Measurements from ENCODE around the gene ZNF664.

The ZNF664 gene

DNA sequence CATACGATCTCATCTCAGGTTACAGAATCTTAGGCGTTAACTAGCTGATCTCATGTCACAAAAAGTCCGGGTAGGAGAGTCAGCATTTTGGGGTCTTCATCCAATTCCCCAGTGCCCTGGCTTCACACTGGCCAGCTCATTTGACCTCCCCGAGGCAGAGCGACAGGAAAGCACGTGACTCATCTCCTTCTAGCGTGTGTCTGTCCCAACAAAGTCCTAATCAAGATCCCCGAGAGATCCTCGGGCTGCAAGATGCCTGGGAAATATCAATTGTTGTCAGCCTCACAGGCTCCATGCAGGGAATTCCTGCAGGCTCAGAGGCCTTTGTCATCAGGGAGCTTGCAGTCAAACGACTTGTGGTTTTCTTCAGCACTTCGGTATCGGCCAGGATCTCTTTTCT is 57.5 kb downstream of the ZNF664 start:
- no peaks in the 10 kb centered on the region for H3K36me3 ChIP-seq
- no peak for DNase-seq
- no peak overlapping the region for H3K27ac ChIP-seq

DNA sequence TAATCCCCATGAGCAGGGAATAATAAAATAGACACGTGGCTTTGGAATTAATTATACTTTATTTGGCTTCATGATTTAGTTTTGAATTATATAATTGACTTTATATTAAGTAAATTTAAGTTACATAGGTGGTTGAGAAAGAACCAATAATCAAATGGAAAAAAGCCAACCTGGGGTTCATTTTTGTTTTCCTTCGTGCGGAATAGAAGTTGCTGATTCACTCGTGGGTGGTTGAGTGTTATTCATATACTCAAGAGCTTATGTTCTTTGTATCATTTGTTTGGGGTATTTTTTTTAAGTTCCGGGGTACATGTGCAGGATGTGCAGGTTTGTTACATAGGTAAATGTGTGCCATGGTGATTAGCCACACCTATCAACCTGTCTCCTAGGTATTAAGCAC is 58.0 kb downstream of the ZNF664 start:
- no peak overlapping the region for H3K4me3 ChIP-seq (ENCODE audit: low read depth, low read length)
- no peak overlapping the region for H3K27ac ChIP-seq
- DNase-seq, result no peak
- H3K9me3 ChIP-seq (ENCODE audit: severe bottlenecking), result no peaks in the 10 kb centered on the region
- TF ChIP-seq, protein P1, sequence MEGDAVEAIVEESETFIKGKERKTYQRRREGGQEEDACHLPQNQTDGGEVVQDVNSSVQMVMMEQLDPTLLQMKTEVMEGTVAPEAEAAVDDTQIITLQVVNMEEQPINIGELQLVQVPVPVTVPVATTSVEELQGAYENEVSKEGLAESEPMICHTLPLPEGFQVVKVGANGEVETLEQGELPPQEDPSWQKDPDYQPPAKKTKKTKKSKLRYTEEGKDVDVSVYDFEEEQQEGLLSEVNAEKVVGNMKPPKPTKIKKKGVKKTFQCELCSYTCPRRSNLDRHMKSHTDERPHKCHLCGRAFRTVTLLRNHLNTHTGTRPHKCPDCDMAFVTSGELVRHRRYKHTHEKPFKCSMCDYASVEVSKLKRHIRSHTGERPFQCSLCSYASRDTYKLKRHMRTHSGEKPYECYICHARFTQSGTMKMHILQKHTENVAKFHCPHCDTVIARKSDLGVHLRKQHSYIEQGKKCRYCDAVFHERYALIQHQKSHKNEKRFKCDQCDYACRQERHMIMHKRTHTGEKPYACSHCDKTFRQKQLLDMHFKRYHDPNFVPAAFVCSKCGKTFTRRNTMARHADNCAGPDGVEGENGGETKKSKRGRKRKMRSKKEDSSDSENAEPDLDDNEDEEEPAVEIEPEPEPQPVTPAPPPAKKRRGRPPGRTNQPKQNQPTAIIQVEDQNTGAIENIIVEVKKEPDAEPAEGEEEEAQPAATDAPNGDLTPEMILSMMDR (IDR thresholded peaks at IDR 0.05; ENCODE audit: low read depth, low read length), result no peak
- H3K27me3 ChIP-seq (ENCODE audit: insufficient read depth, low read depth, severe bottlenecking), result no peaks in the 10 kb centered on the region
- no peaks in the 10 kb centered on the region for H3K36me3 ChIP-seq

More for the DNA sequence above, 57.5 kb downstream of the ZNF664 start:
- no peaks in the 10 kb centered on the region for H3K27me3 ChIP-seq (ENCODE audit: insufficient read depth, low read depth, severe bottlenecking)
- H3K9me3 ChIP-seq (ENCODE audit: severe bottlenecking), result no peaks in the 10 kb centered on the region
- H3K4me3 ChIP-seq (ENCODE audit: low read depth, low read length), result no peak overlapping the region
- TF ChIP-seq, protein P1 (IDR thresholded peaks at IDR 0.05; ENCODE audit: low read depth, low read length), result no peak

DNA sequence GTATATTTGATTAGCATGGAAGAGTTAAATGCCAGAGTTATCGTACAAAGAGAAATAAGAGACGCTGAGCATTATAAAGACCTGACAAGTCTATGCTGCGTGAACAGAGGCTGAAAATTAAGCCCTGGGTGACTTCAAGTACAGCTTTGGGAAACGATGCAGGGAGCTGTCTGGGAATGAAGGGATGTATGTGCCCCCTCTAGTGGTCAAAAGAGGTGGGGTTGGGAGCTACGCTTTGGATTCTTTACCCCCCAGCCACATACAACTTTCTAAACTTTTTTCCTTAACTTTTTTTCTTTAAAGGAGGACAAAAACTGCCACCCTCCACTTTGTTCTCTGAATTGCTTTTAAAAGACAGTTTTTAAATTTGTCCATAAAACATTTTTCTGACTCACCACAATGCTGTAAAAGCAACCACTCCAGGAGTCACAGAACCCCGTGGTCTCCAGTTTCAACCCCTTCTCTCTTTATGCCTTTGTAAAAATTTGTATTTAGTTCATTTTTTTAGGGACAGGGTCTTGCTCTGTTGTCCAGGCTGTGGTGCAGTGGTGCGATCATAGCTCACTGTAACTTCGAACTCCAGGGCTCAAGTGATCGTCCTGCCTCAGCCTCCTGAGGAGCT is 59.4 kb downstream of the ZNF664 start:
- TF ChIP-seq, protein P1 (IDR thresholded peaks at IDR 0.05; ENCODE audit: low read depth, low read length), result peak; percentile 86
- Histone ChIP-seq H3K27me3 (ENCODE audit: insufficient read depth, low read depth, severe bottlenecking) (no peaks in the 10 kb centered on the region), H3K27ac (no peak overlapping the region), H3K36me3 (no peaks in the 10 kb centered on the region), H3K9me3 (ENCODE audit: severe bottlenecking) (no peaks in the 10 kb centered on the region), H3K4me3 (ENCODE audit: low read depth, low read length) (no peak overlapping the region)
- peak; percentile 56 for DNase-seq

DNA sequence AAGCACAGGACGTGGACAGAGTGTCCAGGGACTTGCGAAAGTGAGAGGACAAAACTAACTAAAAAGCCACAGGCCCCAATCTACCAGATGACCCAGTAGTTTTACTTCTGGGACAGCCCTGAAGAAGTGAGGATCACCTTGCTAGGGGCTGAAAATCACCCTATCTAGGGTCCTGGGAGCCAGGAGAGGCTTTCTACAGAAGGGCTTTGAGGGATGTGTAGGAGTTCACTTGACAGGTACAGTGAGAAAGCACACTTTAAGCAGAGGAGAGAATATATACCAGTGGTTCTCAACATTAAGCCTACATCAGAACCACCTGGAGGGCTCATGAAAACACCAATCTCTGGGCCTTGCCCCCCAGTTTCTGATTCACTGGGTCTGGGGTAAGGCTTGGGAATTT is 60.8 kb downstream of the ZNF664 start:
- TF ChIP-seq, protein P1 (IDR thresholded peaks at IDR 0.05; ENCODE audit: low read depth, low read length), result no peak
- no peaks in the 10 kb centered on the region for H3K27me3 ChIP-seq (ENCODE audit: insufficient read depth, low read depth, severe bottlenecking)
- H3K27ac ChIP-seq, result no peak overlapping the region
- no peaks in the 10 kb centered on the region for H3K36me3 ChIP-seq
- no peak for DNase-seq
- no peak overlapping the region for H3K4me3 ChIP-seq (ENCODE audit: low read depth, low read length)
- no peaks in the 10 kb centered on the region for H3K9me3 ChIP-seq (ENCODE audit: severe bottlenecking)

DNA sequence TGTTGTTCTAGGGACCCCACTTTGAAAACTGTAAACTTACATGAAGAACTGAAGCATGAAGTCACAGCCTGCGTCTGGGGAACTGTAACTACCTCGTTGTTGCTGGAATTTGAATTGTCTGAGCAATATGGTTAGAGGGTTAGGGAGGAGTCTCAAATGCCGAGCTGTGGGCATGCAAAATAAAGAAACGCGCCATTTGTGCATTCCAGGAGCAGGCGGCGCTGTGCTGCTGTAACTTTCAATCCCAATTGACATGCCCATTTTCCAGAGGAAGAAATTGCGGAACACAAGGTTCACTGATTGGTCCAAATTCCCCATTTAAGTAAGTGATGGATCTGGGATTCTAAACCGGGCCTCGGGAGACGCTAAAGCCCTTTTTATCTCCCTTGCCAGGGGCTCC is 61.3 kb downstream of the ZNF664 start:
- no peaks in the 10 kb centered on the region for H3K36me3 ChIP-seq
- no peak overlapping the region for H3K4me3 ChIP-seq (ENCODE audit: low read depth, low read length)
- no peaks in the 10 kb centered on the region for H3K27me3 ChIP-seq (ENCODE audit: insufficient read depth, low read depth, severe bottlenecking)
- no peak overlapping the region for H3K27ac ChIP-seq
- H3K9me3 ChIP-seq (ENCODE audit: severe bottlenecking), result no peaks in the 10 kb centered on the region
- TF ChIP-seq, protein P1 (IDR thresholded peaks at IDR 0.05; ENCODE audit: low read depth, low read length), result no peak
- no peak for DNase-seq

DNA sequence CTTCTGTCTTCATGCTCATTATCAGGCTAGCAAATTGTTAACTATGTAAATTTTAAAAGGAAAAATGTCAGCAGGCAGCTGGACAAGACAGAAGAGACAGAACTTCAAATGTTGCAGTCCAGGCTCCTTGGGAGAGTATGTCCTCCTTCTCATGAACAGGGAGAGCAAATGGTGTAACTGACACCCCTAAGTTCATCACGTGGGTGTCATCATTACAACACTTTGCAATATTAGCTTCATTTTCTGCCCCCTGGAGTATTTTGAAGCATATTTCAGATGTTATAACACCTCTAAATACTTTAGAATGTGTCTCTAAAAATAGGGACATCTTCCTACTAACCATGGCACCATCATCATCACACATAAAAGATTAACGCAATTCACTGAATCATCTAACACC is 62.1 kb downstream of the ZNF664 start:
- DNase-seq, result no peak
- no peak overlapping the region for H3K4me3 ChIP-seq (ENCODE audit: low read depth, low read length)

More for the DNA sequence above, 62.1 kb downstream of the ZNF664 start:
- no peaks in the 10 kb centered on the region for H3K27me3 ChIP-seq (ENCODE audit: insufficient read depth, low read depth, severe bottlenecking)
- H3K27ac ChIP-seq, result no peak overlapping the region
- no peaks in the 10 kb centered on the region for H3K9me3 ChIP-seq (ENCODE audit: severe bottlenecking)
- TF ChIP-seq, protein P1 (IDR thresholded peaks at IDR 0.05; ENCODE audit: low read depth, low read length), result no peak
- H3K36me3 ChIP-seq, result no peaks in the 10 kb centered on the region
